Stomach smooth muscle (tissue), 2 donors: Measurements from ENCODE around the gene CXCL12.

Experiments used
- H3K27ac ChIP-seq: one replicate; pipeline ENCODE4 v1.7.0; 2013; ENCODE audit warnings: mild to moderate bottlenecking, low read length, inconsistent platforms
- H3K27me3 ChIP-seq, 2 donors: one replicate each; pipeline ENCODE4 v1.7.0; 2013; ENCODE audit warnings: low read length in 2 of 2; ENCODE audit not compliant: insufficient read depth in 2 of 2, control insufficient read depth in 1 of 2
- H3K36me3 ChIP-seq, 2 donors: one replicate each; pipeline ENCODE4 v1.7.0; 2013; ENCODE audit warnings: low read length in 2 of 2; ENCODE audit not compliant: control insufficient read depth in 2 of 2, insufficient read depth in 2 of 2
- H3K4me1 ChIP-seq: one replicate; pipeline ENCODE4 v1.7.0; 2013; ENCODE audit warnings: low read length; ENCODE audit not compliant: control insufficient read depth, insufficient read depth
- H3K4me3 ChIP-seq, 2 donors: one replicate each; pipeline ENCODE4 v1.7.0; 2013; ENCODE audit warnings: low read length in 2 of 2
- H3K9ac ChIP-seq, 2 donors: one replicate each; pipeline ENCODE4 v1.7.0; 2013; ENCODE audit warnings: low read length in 2 of 2, mild to moderate bottlenecking in 1 of 2
- H3K9me3 ChIP-seq, 2 donors: one replicate each; pipeline ENCODE4 v1.7.0; 2013; ENCODE audit warnings: low read length in 2 of 2; ENCODE audit not compliant: control insufficient read depth in 2 of 2
- donor health status: healthy.
- donor health status: Pancreatic carcinoma.

Gene CXCL12

DNA sequence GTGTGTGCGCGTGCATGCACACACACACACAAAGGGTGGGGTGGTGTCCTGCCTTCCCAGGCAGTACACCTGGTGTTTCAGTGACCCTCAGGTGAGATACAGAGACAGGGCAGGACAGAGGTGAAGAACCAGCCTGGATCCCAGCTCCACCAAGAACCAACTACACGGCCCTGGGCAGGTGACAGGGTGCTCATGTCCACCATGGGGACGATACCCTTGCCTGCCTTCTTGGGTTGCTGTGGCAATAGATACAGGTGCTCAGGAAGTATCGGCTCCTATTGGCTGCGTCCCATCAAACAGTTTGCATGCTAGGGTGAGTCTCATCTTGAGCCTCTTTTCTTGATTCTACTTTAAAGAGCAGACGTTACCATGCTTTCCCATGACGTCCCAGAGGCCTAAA is 33.7 kb upstream of the CXCL12 start:
- H3K27ac ChIP-seq, result no peak overlapping the region
- peaks cover 3% of the 10 kb centered on the region for H3K4me1 ChIP-seq
- H3K4me3 ChIP-seq, result no peak overlapping the region
- H3K27me3 ChIP-seq, result peaks cover 0 to 2% of the 10 kb centered on the region in 2 donors
- H3K9me3 ChIP-seq, result no peaks in the 10 kb centered on the region
- no peaks in the 10 kb centered on the region for H3K36me3 ChIP-seq
- no peak overlapping the region for H3K9ac ChIP-seq

DNA sequence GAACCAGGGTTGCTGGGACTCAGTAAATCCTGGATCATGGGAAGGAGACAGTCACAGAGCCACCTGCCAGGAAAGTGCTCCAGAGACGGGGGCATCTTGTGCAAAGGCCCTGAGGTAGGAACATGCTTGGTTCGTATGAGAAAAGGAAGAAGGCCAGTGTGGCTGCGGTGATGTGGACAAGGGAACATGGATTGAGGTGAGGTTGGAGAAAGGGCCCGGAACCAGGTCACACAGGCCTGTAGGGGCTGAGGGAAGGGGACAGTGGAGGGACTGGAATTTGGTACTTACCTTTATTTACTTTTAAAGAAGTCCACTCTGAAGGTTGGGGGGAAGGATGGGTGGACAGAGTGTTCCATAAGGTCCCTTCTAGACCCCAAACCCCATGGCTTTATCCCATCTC is 32.9 kb upstream of the CXCL12 start:
- Histone ChIP-seq H3K27me3 (peaks cover 0 to 2% of the 10 kb centered on the region in 2 donors), H3K27ac (no peak overlapping the region), H3K36me3 (no peaks in the 10 kb centered on the region), H3K4me1 (peaks cover 3% of the 10 kb centered on the region), H3K4me3 (no peak overlapping the region), H3K9ac (no peak overlapping the region), H3K9me3 (no peaks in the 10 kb centered on the region)

DNA sequence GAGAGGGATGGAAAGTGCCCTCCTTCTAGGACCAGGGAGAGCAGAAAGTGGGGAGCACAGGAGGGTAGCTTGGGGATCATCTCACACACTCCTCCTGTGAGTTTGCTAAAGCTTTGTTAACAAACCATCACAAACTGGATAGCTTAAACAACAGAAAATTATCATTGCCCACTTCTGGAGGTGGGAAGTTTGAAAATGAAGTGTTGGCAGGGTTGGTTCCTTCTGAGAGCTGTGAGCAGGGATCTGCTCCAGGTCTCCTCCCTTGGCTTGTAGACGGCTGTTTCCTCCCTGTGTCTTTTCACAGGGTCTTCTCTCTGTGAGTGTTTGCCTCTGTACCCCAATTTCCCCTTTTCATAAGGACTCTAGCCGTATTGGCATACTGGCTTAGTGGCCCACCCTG is 32.0 kb upstream of the CXCL12 start:
- Histone ChIP-seq H3K36me3 (no peaks in the 10 kb centered on the region), H3K27ac (peak overlapping the region; percentile 6), H3K9me3 (peaks cover 2 to 5% of the 10 kb centered on the region in 2 donors), H3K4me3 (no peak overlapping the region), H3K9ac (no peak overlapping the region), H3K4me1 (peaks cover 3% of the 10 kb centered on the region), H3K27me3 (peaks cover 0 to 2% of the 10 kb centered on the region in 2 donors)

DNA sequence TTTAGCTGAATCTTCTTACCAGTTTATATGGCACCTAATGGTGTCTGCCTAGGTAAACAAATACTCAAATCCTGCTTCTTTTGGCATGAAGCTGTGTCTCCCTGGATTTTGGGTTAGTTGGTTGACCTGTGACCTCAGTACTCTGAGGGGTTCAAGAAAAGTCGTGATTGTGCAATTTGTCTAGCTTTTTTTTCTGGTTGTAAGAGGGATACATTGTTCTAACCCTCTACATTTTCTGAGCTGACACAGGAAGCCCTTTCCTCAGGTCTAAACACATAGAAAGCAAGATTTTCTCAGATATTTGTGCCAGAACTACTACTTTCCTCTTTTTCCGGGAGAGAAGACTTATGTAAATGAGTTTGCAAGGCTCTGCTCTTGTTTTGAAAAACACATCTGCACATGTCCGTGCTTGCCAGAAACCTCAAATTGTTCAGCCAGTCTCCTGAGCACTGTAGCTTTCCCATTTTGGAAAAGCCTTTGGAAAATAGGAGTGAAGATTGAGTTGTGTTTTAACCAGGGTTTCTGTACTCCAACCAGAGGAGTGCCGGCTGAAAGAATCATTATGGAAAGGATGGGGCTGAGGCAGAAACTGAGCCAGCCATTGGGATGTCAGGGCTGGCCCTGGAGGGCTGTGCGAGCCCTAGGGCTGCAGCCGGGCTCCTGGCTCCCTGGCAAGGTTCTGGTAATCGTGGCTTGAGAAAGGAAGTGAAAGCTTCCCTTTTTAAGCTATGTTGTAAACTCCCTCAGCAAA is 31.3 kb upstream of the CXCL12 start:
- Histone ChIP-seq H3K27ac (no peak overlapping the region), H3K27me3 (peaks cover 0 to 2% of the 10 kb centered on the region in 2 donors), H3K9me3 (peaks cover 3 to 5% of the 10 kb centered on the region in 2 donors), H3K36me3 (no peaks in the 10 kb centered on the region), H3K4me1 (peaks cover 3% of the 10 kb centered on the region), H3K4me3 (no peak overlapping the region), H3K9ac (no peak overlapping the region)

GRCh38 chr10:44415121-44415520 is 30.2 kb upstream of the CXCL12 start:
- H3K4me1 ChIP-seq, result peaks cover 3% of the 10 kb centered on the region

GRCh38 chr10:44413416-44413815 is 28.5 kb upstream of the CXCL12 start:
- H3K27me3 ChIP-seq, result no peaks in the 10 kb centered on the region
- H3K4me3 ChIP-seq, result no peak overlapping the region
- H3K36me3 ChIP-seq, result no peaks in the 10 kb centered on the region
- no peak overlapping the region for H3K27ac ChIP-seq
- H3K9ac ChIP-seq, result no peak overlapping the region
- peaks cover 3% of the 10 kb centered on the region for H3K4me1 ChIP-seq
- H3K9me3 ChIP-seq, result peaks cover 3 to 5% of the 10 kb centered on the region in 2 donors

More at GRCh38 chr10:44415121-44415520, 30.2 kb upstream of the CXCL12 start:
- Histone ChIP-seq H3K27ac (no peak overlapping the region), H3K36me3 (no peaks in the 10 kb centered on the region), H3K4me3 (no peak overlapping the region), H3K9ac (no peak overlapping the region), H3K9me3 (peaks cover 3 to 5% of the 10 kb centered on the region in 2 donors), H3K27me3 (peaks cover 0 to 2% of the 10 kb centered on the region in 2 donors)

DNA sequence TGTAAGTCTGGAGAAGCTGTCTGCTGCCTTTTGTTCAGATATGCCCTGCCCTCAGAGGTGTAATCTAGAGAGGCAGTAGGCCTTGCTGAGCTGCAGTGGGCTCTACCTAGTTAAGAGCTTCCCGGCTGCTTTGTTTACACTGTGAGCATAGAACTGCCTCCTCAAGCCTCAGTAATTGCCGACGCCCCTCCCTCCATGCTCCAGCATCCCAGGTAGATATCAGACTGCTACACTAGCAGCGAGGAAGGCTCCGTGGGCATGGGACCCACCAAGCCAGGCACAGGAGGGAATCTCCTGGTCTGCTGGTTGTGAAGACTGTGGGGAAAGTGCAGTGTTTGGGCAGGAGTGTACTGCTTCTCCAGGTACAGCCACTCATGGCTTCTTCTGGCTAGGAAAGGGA is 26.4 kb upstream of the CXCL12 start:
- Histone ChIP-seq H3K36me3 (no peaks in the 10 kb centered on the region), H3K9ac (no peak overlapping the region), H3K27ac (no peak overlapping the region), H3K4me3 (no peak overlapping the region), H3K27me3 (no peaks in the 10 kb centered on the region), H3K4me1 (no peaks in the 10 kb centered on the region), H3K9me3 (peaks cover 3 to 5% of the 10 kb centered on the region in 2 donors)

- H3K4me3 ChIP-seq, result no peak overlapping the region
- H3K27ac ChIP-seq, result no peak overlapping the region
- H3K9ac ChIP-seq, result no peak overlapping the region
- H3K4me1 ChIP-seq, result no peaks in the 10 kb centered on the region
- H3K27me3 ChIP-seq, result no peaks in the 10 kb centered on the region
- no peaks in the 10 kb centered on the region for H3K9me3 ChIP-seq
- H3K36me3 ChIP-seq, result no peaks in the 10 kb centered on the region
Observed at GRCh38 chr10:44404741-44405437, 20.0 kb upstream of the CXCL12 start.

- H3K36me3 ChIP-seq, result no peaks in the 10 kb centered on the region
- no peak overlapping the region for H3K9ac ChIP-seq
- H3K9me3 ChIP-seq, result no peaks in the 10 kb centered on the region
- H3K27me3 ChIP-seq, result peaks cover 0 to 2% of the 10 kb centered on the region in 2 donors
- H3K4me3 ChIP-seq, result no peak overlapping the region
- no peak overlapping the region for H3K27ac ChIP-seq
- H3K4me1 ChIP-seq, result no peaks in the 10 kb centered on the region
Observed at GRCh38 chr10:44402465-44403195, 17.7 kb upstream of the CXCL12 start.

DNA sequence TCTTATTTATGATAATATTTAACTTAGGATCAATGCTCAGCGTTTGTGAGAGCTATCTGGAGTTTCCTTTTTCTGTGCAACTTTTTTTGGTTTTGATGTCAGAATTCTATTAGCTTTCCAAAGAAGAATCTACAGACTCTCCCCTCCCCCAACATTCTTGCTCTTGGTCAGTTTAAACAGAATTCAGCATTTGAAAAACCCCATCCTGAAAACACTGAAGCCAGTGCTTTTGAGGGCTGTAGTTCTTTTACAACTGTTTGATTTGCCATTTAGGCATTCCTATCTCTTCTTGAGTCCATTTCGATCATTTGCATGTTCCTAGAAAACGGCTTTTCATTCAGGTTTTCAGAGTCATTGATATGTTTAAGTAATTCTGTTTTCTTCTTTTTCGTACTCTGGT is 15.6 kb upstream of the CXCL12 start:
- no peak overlapping the region for H3K27ac ChIP-seq
- no peaks in the 10 kb centered on the region for H3K36me3 ChIP-seq
- H3K4me1 ChIP-seq, result no peaks in the 10 kb centered on the region
- H3K27me3 ChIP-seq, result peaks cover under 1 to 2% of the 10 kb centered on the region in 2 donors
- H3K9me3 ChIP-seq, result no peaks in the 10 kb centered on the region
- no peak overlapping the region for H3K4me3 ChIP-seq
- no peak overlapping the region for H3K9ac ChIP-seq
